LoVo (cell line): ENCODE results near the gene GOLGA5.

Experiments used
- DNase-seq: peaks from one replicate; pipeline ENCODE4 v3.0.0-alpha.2; 2016; ENCODE audit warnings: low spot score

Gene GOLGA5

GRCh38 chr14:92880851-92881250 is 86.7 kb downstream of the GOLGA5 start:
- DNase-seq, result no peak

DNA sequence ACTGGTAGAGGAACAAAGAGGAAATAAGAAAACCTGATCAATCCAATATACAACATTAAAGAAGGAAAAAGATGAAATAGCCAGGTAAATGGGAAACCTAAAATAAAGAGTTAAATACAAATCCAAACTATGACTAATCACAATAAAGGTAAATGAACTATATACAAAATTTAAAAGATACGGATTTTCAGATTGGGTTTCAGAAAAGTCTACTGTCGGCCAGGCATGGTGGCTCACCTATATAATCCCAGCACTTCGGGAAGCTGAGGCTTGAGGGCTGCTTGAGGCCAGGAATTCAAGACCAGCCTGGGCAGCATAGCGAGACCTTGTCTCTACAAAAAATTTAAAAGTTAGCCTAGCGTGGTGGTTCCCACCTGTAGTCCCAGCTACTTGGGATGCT is 89.0 kb downstream of the GOLGA5 start:
- no peak for DNase-seq

- DNase-seq, result no peak
These were observed 90.3 kb downstream of the GOLGA5 start for GRCh38 chr14:92884410-92884809.

- DNase-seq, result no peak
These were observed 91.4 kb downstream of the GOLGA5 start for GRCh38 chr14:92885279-92886061.

- no peak for DNase-seq
These were observed 92.2 kb downstream of the GOLGA5 start for GRCh38 chr14:92886337-92886736.

GRCh38 chr14:92887157-92887556 is 93.1 kb downstream of the GOLGA5 start:
- no peak for DNase-seq

DNA sequence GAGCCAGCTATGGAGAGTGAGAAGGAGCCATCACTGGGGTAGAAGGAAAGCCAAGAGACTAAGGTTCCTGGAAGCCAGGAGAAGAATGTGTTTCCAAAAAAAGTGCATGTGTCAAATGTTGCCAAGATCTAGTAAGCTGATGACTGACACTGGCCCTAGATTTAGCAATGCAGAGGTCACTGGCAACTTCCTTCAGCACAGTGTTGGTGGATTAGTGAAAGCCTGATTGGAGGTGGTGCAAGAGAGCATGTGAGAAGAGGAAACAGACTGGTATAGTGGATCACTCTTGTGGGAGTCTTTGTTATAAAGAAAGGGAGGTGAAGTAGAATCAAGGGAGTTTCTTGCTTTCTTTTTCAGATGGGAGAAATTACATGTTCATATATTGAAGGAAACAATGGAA is 94.8 kb downstream of the GOLGA5 start:
- no peak for DNase-seq
